Type B pancreatic cell (in vitro differentiated cells): ENCODE results near the gene MT1A. TPM values are rescaled to one million over a fixed set of nuclear protein-coding genes. Genes with fewer than 3 reads are reported as not detected.

ENCODE experiments used
- DNase-seq: peaks from one replicate; pipeline ENCODE4 v3.0.0; 2021; ENCODE audit warnings: mixed read lengths; ENCODE audit not compliant: unreplicated experiment; ENCODE audit errors: extremely low spot score
- H3K27ac Mint-ChIP-seq: 2 replicates; pipeline ENCODE4 v1.8.0; 2021; ENCODE audit warnings: mild to moderate bottlenecking, mixed read lengths
- H3K27me3 Mint-ChIP-seq: 2 replicates; pipeline ENCODE4 v1.8.0; 2021; ENCODE audit warnings: mixed read lengths
- H3K36me3 Mint-ChIP-seq: 2 replicates; pipeline ENCODE4 v1.8.0; 2021; ENCODE audit warnings: mixed read lengths
- H3K4me1 Mint-ChIP-seq: one replicate; pipeline ENCODE4 v1.8.0; 2021; ENCODE audit warnings: mixed read lengths; ENCODE audit not compliant: unreplicated experiment
- H3K4me3 Mint-ChIP-seq: 2 replicates; pipeline ENCODE4 v1.8.0; 2021; ENCODE audit warnings: mild to moderate bottlenecking, mixed read lengths
- H3K9me3 Mint-ChIP-seq: 2 replicates; pipeline ENCODE4 v1.8.0; 2021; ENCODE audit warnings: mixed read lengths
- CTCF ChIP-seq: fragments of 200-600 bp; sonication (generic); conservative IDR thresholded peaks from 2 replicates; pipeline ENCODE4 v1.5.0; 2021; ENCODE audit warnings: antibody characterized with exemption, mild to moderate bottlenecking
- total RNA-seq: library from RNA; stranded (reverse); gene quantifications from 2 replicates; pipeline ENCODE4 v1.2.1, GENCODE V29; 2021; ENCODE audit warnings: low replicate concordance

Gene MT1A
- total RNA-seq, 1 donor from 2014 or later = not detected

GRCh38 chr16:56623637-56624036 lies 14.8 kb upstream of the MT1A start:
- TF ChIP-seq CTCF = no peak
- no peak overlapping the region for H3K4me3 Mint-ChIP-seq
- H3K9me3 Mint-ChIP-seq = peaks cover 8% of the 10 kb centered on the region
- peaks cover 85% of the 10 kb centered on the region for H3K27me3 Mint-ChIP-seq
- no peak for DNase-seq
- no peak overlapping the region for H3K27ac Mint-ChIP-seq
- peaks cover 6% of the 10 kb centered on the region for H3K36me3 Mint-ChIP-seq
- H3K4me1 Mint-ChIP-seq = peaks cover 5% of the 10 kb centered on the region

GRCh38 chr16:56625140-56625942 lies 13.1 kb upstream of the MT1A start, which contains the start of gene MT1E:
TSS of gene MT1E (plus strand) at chr16:56625781. CDS start at chr16:56625852, 71 bp downstream.
- peaks cover 8% of the 10 kb centered on the region for H3K9me3 Mint-ChIP-seq

GRCh38 chr16:56625943-56626654 lies 12.4 kb upstream of the MT1A start:
- no peak for TF ChIP-seq CTCF
- Mint-ChIP-seq H3K36me3 (peaks cover 6% of the 10 kb centered on the region), H3K4me3 (peak overlapping the region; percentile 81), H3K27ac (no peak overlapping the region), H3K27me3 (peaks cover 87% of the 10 kb centered on the region), H3K9me3 (peaks cover 8% of the 10 kb centered on the region), H3K4me1 (peaks cover 6% of the 10 kb centered on the region)
- no peak for DNase-seq

More at GRCh38 chr16:56625140-56625942, 13.1 kb upstream of the MT1A start, which contains the start of gene MT1E:
- DNase-seq = no peak
- peaks cover 6% of the 10 kb centered on the region for H3K36me3 Mint-ChIP-seq
- peaks cover 6% of the 10 kb centered on the region for H3K4me1 Mint-ChIP-seq
- peaks cover 85% of the 10 kb centered on the region for H3K27me3 Mint-ChIP-seq
- TF ChIP-seq CTCF = no peak
- H3K27ac Mint-ChIP-seq = no peak within 1 kb of the TSS
- H3K4me3 Mint-ChIP-seq = peak within 1 kb of the TSS; percentile 86

DNA sequence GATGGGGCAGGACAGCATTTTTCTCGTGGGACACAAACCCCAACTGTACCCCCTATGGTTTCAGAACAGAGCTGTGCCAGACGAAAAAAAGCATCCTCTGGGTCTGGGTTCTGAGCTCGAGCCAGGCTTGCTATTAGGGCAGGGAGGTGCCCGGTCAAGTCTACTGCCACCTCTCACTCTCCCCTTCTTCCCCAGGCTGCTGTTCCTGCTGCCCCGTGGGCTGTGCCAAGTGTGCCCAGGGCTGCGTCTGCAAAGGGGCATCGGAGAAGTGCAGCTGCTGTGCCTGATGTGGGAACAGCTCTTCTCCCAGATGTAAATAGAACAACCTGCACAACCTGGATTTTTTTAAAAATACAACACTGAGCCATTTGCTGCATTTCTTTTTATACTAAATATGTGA lies 11.8 kb upstream of the MT1A start:
- TF ChIP-seq CTCF = no peak
- no peak overlapping the region for H3K4me3 Mint-ChIP-seq
- H3K9me3 Mint-ChIP-seq = peaks cover 8% of the 10 kb centered on the region
- H3K27me3 Mint-ChIP-seq = peaks cover 87% of the 10 kb centered on the region
- no peak overlapping the region for H3K27ac Mint-ChIP-seq
- peaks cover 6% of the 10 kb centered on the region for H3K36me3 Mint-ChIP-seq
- DNase-seq = no peak
- H3K4me1 Mint-ChIP-seq = peaks cover 6% of the 10 kb centered on the region

GRCh38 chr16:56628486-56629350 lies 9.7 kb upstream of the MT1A start:
- Mint-ChIP-seq H3K27me3 (peaks cover 86% of the 10 kb centered on the region), H3K4me3 (no peak overlapping the region), H3K27ac (peak overlapping the region; percentile 32), H3K9me3 (no peaks in the 10 kb centered on the region), H3K36me3 (peaks cover 3% of the 10 kb centered on the region), H3K4me1 (peaks cover 10% of the 10 kb centered on the region)
- DNase-seq = no peak
- no peak for TF ChIP-seq CTCF
